IPS DF 6.9 (cell line): Measurements from ENCODE around the gene RETREG3.
"Not testable (repeated sequence)": the region's sequence is repeated elsewhere in the genome, so short reads cannot be mapped to it uniquely, and the experiment has no call there.

Experiments used
- DNase-seq: peaks from one replicate; pipeline ENCODE4 v3.0.0-alpha.2; 2013; ENCODE audit warnings: low read depth, low spot score
- H3K27ac ChIP-seq: one replicate; pipeline ENCODE4 v1.5.1; 2013; ENCODE audit warnings: low read length, control low read depth
- H3K27me3 ChIP-seq: 2 replicates; pipeline ENCODE4 v1.6.1; 2013; ENCODE audit warnings: mild to moderate bottlenecking, low read length; ENCODE audit not compliant: control insufficient read depth, insufficient read depth
- H3K36me3 ChIP-seq: 2 replicates; pipeline ENCODE4 v1.6.1; 2013; ENCODE audit warnings: low read length; ENCODE audit not compliant: control insufficient read depth, insufficient read depth
- H3K4me1 ChIP-seq: 2 replicates; pipeline ENCODE4 v1.6.1; 2013; ENCODE audit warnings: low read length; ENCODE audit not compliant: control insufficient read depth, insufficient read depth
- H3K4me3 ChIP-seq: 2 replicates; pipeline ENCODE4 v1.5.1; 2013; ENCODE audit warnings: mild to moderate bottlenecking, low read length
- H3K9me3 ChIP-seq: 2 replicates; pipeline ENCODE4 v1.6.1; 2013; ENCODE audit warnings: low read length, inconsistent platforms; ENCODE audit not compliant: control insufficient read depth, insufficient read depth
- WGBS: extraction: QIAGEN DNeasy Blood & Tissue Kit; methylation state at CpG from one replicate; pipeline ENCODE4 v1.1.7; 2013; ENCODE audit warnings: mixed read lengths, missing lambda C conversion rate; ENCODE audit not compliant: insufficient read length, insufficient coverage; 5-methylcytosine and 5-hydroxymethylcytosine counted together

The RETREG3 gene

GRCh38 chr17:42540558-42540957, 68.6 kb downstream of the RETREG3 start:
- not testable (repeated sequence) for H3K4me3 ChIP-seq, H3K27ac ChIP-seq, DNase-seq, H3K9me3 ChIP-seq, H3K4me1 ChIP-seq, H3K27me3 ChIP-seq
- WGBS: no CpG with 5 or more reads among the region's 4 CpGs
- peaks cover 14% of the 10 kb centered on the region for H3K36me3 ChIP-seq

- H3K9me3 ChIP-seq: no peaks in the 10 kb centered on the region
- H3K27ac ChIP-seq: no peak overlapping the region
- H3K4me3 ChIP-seq: no peak overlapping the region
- H3K27me3 ChIP-seq: no peaks in the 10 kb centered on the region
- peaks cover 7% of the 10 kb centered on the region for H3K4me1 ChIP-seq
- peaks cover 10% of the 10 kb centered on the region for H3K36me3 ChIP-seq
- WGBS: no CpG with 5 or more reads among the region's 14 CpGs
- DNase-seq: no peak
These were observed 70.7 kb downstream of the RETREG3 start for GRCh38 chr17:42538482-42538881.

GRCh38 chr17:42537826-42538451, 71.2 kb downstream of the RETREG3 start:
- DNase-seq: no peak
- Histone ChIP-seq H3K9me3 (no peaks in the 10 kb centered on the region), H3K27me3 (no peaks in the 10 kb centered on the region), H3K27ac (no peak overlapping the region), H3K4me1 (peaks cover 7% of the 10 kb centered on the region), H3K4me3 (no peak overlapping the region), H3K36me3 (peaks cover 5% of the 10 kb centered on the region)
- no CpG with 5 or more reads among the region's 5 CpGs for WGBS

GRCh38 chr17:42537156-42537805, 71.9 kb downstream of the RETREG3 start:
- no peak overlapping the region for H3K27ac ChIP-seq
- WGBS: no CpG with 5 or more reads among the region's 31 CpGs

DNA sequence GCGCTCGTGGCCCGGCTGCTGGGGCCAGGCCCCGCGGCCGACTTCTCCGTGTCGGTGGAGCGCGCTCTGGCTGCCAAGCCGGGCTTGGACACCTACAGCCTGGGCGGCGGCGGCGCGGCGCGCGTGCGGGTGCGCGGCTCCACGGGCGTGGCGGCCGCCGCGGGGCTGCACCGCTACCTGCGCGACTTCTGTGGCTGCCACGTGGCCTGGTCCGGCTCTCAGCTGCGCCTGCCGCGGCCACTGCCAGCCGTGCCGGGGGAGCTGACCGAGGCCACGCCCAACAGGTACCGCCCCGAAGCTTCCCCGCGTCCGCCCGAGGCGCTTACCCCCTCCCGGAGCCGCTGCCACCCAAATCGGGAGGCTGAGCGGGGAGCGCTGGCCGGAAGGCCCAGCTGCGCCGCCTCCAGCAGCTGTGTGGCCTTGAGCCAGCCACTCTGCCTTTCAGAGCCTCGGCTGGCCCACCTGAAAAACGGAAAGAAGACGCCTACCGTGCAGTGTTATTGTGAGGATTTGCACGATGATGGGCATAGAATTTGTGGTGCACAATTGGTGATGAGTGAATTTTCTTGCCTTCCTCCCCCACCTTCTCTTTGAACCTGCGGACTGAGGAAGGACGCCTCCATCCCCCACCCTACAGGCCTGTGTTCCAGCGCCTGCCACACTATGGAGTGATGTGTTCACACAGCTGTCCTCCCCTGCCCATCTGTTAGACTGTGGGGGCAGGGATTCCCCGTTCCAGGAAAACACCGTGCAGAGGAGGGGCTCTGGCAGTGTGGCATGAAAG, 72.6 kb downstream of the RETREG3 start:
- no peak for DNase-seq
- no peak overlapping the region for H3K27ac ChIP-seq

More at GRCh38 chr17:42537156-42537805, 71.9 kb downstream of the RETREG3 start:
- Histone ChIP-seq H3K9me3 (no peaks in the 10 kb centered on the region), H3K4me1 (peaks cover 7% of the 10 kb centered on the region), H3K36me3 (peaks cover 5% of the 10 kb centered on the region; the same call in 1 of the 2 replicates), H3K27me3 (no peaks in the 10 kb centered on the region), H3K4me3 (peak overlapping the region; percentile 70; the same call in 1 of the 2 replicates)
- DNase-seq: no peak

DNA sequence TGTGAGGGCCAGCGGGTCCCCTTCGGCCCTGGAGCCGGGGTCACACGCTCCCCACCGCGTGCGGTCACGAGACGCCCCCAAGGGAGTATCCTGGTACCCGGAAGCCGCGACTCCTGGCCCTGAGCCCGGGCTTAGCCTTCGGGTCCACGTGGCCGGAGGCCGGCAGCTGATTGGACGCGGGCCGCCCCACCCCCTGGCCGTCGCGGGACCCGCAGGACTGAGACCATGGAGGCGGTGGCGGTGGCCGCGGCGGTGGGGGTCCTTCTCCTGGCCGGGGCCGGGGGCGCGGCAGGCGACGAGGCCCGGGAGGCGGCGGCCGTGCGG, 73.2 kb downstream of the RETREG3 start, which contains the start of gene NAGLU:
Gene NAGLU, plus strand, starts transcription at position 194 of the 324 bp plus-strand sequence. Its CDS starts 32 bp downstream, at position 226.
- Histone ChIP-seq H3K9me3 (no peaks in the 10 kb centered on the region), H3K36me3 (peaks cover 5% of the 10 kb centered on the region; the same call in 1 of the 2 replicates), H3K27me3 (no peaks in the 10 kb centered on the region), H3K4me3 (peak within 1 kb of the TSS; percentile 70), H3K27ac (no peak within 1 kb of the TSS), H3K4me1 (peaks cover 7% of the 10 kb centered on the region)
- no peak for DNase-seq
- no CpG with 5 or more reads among the region's 40 CpGs for WGBS

More for the DNA sequence above, 72.6 kb downstream of the RETREG3 start:
- H3K36me3 ChIP-seq: peaks cover 5% of the 10 kb centered on the region; the same call in 1 of the 2 replicates
- H3K4me3 ChIP-seq: peak overlapping the region; percentile 70
- H3K9me3 ChIP-seq: no peaks in the 10 kb centered on the region
- H3K4me1 ChIP-seq: peaks cover 7% of the 10 kb centered on the region
- no peaks in the 10 kb centered on the region for H3K27me3 ChIP-seq
- no CpG with 5 or more reads among the region's 65 CpGs for whole genome bisulfite sequencing

DNA sequence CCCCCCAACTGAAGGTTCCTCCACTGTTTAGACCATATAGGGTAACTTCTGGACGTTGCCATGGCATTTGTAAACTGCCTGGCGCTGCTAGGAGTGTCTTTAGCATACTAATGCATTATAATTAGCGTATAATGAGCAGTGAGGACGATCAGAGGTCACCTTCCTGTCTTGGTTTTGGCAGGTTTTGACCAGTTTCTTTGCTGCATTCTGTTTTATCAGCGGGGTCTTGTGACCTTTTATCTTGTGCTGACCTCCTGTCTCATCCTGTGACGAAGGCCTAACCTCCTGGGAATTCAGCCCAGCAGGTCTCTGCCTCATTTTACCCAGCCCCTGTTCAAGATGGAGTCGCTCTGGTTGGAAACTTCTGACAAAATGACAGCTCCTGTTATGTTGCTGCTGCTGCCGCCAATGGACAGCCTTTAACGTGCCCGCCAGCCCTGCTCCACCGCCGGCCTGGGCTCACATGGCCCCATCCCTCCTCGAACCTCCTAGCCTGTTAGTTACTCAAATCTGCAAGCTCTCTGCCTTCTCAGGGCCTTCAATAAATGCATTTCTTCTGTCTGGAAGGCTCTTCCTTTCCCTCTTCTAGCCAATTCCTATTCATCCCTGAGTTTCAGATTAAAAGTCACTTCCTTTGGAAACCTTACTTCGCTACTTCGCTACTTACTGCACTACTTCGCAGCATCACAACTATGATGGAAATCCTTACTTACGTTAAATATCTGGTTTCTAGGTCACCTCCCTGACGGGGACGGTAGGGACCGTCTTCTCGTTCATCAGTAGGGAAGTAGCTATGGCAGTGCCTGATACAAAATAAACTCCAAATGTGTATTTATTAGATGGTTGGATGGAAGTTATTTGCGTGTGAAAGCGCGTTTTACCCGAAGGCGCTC, 73.8 kb downstream of the RETREG3 start:
- Histone ChIP-seq H3K27ac (no peak overlapping the region), H3K9me3 (no peaks in the 10 kb centered on the region), H3K4me1 (peaks cover 7% of the 10 kb centered on the region), H3K4me3 (peak overlapping the region; percentile 70; the same call in 1 of the 2 replicates), H3K27me3 (no peaks in the 10 kb centered on the region), H3K36me3 (peaks cover 5% of the 10 kb centered on the region; the same call in 1 of the 2 replicates)
- WGBS: no CpG with 5 or more reads among the region's 26 CpGs
- no peak for DNase-seq

DNA sequence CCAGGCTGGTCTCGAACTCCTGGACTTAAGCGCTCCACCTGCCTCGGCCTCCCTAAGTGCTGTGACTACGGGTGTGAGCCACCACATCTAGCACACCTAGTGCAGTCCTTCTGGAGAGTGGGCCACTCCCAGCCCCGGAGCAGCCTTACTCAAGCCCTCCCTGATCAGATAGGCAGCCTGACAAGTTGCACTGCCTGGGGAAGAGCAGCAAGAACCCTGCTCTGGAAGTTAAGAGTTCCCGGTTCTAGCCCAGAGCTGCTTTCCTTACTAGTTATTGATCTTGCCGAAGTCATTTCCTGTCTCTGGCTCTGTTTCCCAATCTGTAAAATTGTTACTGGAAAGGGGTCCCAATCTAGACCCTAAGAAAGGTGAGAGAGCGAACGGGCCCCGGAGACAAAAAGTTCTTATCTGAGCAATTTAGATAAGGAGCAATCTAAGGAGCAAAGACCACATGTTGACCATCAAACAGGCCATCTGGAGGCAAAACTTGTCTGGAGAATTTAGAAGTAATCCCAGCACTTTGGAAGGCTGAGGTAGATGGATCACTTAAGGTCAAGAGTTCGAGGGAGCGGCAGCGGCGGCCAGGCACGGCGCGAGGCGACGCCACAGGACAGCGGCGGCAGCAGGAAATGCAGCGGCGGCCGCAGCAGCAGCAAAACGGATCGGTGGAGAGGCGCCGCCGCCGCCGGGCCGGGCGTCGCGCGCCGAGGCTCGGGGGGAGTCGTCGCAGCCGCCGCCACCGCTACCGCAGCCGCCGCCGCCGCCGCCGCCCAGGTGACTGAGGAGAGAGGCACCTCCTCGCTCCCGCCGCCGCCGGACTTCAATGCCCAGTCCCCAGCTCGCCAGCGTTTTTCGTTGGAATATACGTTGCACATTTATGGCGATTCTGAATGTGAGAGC, 77.5 kb downstream of the RETREG3 start:
- H3K4me3 ChIP-seq: peak overlapping the region; percentile 10; the same call in 1 of the 2 replicates
- H3K27me3 ChIP-seq: no peaks in the 10 kb centered on the region
- no peaks in the 10 kb centered on the region for H3K36me3 ChIP-seq
- no peaks in the 10 kb centered on the region for H3K9me3 ChIP-seq
- H3K4me1 ChIP-seq: peaks cover 3% of the 10 kb centered on the region
- no peak overlapping the region for H3K27ac ChIP-seq
- no peak for DNase-seq
- no CpG with 5 or more reads among the region's 60 CpGs for WGBS

DNA sequence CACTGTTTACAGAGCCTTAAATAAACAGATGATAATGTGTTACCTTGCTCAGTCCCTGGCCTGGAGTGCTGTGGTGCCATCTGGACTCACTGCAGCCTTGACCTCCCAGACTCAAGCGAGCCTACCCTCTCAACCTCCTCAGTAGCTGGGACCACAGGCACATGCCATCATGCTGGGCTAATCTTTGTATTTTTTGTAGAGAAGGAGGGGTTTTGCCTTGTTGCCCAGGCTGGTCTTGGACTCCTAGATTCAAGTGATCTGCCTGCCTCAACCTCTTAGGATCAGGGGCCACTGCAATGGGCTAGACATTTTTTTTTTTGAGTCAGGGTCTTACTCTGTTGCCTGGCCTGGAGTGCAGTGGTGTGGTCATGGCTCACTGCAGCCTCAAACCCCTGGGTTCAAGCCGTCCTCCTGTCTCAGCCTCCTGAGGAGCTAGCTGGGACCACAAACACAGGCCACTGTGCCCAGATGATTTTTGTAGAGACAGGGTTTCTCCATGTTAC, 78.2 kb downstream of the RETREG3 start:
- H3K4me3 ChIP-seq: no peak overlapping the region
- no peak overlapping the region for H3K27ac ChIP-seq
- no peak for DNase-seq
- H3K4me1 ChIP-seq: peaks cover 3% of the 10 kb centered on the region
- H3K9me3 ChIP-seq: no peaks in the 10 kb centered on the region
- no peaks in the 10 kb centered on the region for H3K36me3 ChIP-seq
- WGBS: no CpG with 5 or more reads among the region's 2 CpGs
- H3K27me3 ChIP-seq: no peaks in the 10 kb centered on the region
